B cell (primary cell): ENCODE data around the gene HPRT1.

Source experiments
- EZH2 ChIP-seq: IDR thresholded peaks from 2 replicates; pipeline ENCODE4 v1.6.1; 2012; ENCODE audit warnings: borderline replicate concordance, low read depth, mild to moderate bottlenecking, moderate library complexity, low read length; ENCODE audit not compliant: insufficient read depth, poor library complexity, severe bottlenecking
- TF ChIP-seq, protein P1 (sequence below): fragments of 200-600 bp; IDR thresholded peaks from one replicate; pipeline ENCODE4 v1.8.0; 2022; ENCODE audit warnings: antibody characterized with exemption, mild to moderate bottlenecking

DNA sequence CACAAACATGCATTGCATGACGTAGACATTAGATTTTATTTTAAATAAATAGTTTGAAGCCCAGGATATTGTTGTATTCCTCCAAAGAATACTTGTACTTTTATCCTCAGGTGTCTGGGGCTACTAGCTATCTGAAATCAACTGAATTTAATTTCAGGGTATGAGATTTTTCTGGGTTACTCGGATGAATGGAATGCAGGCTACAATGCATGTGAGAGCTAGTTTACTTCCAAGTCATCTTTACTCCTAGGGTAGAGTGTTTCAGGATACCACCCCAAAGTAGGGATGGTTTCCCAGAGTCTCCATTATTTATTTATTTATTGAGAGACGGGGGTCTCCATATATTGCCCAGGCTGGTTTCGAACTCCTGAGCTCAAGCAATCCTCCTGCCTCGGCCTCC lies 66.4 kb downstream of the HPRT1 start:
- TF ChIP-seq, protein P1, sequence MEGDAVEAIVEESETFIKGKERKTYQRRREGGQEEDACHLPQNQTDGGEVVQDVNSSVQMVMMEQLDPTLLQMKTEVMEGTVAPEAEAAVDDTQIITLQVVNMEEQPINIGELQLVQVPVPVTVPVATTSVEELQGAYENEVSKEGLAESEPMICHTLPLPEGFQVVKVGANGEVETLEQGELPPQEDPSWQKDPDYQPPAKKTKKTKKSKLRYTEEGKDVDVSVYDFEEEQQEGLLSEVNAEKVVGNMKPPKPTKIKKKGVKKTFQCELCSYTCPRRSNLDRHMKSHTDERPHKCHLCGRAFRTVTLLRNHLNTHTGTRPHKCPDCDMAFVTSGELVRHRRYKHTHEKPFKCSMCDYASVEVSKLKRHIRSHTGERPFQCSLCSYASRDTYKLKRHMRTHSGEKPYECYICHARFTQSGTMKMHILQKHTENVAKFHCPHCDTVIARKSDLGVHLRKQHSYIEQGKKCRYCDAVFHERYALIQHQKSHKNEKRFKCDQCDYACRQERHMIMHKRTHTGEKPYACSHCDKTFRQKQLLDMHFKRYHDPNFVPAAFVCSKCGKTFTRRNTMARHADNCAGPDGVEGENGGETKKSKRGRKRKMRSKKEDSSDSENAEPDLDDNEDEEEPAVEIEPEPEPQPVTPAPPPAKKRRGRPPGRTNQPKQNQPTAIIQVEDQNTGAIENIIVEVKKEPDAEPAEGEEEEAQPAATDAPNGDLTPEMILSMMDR: no peak
- TF ChIP-seq EZH2: no peak
